Tibial artery (tissue), 4 donors: ENCODE data around the gene SLC39A2.

Experiments used
- DNase-seq, 2 donors: peaks; one replicate each; pipeline ENCODE4 v3.0.0-alpha.2; 2019
- H3K27ac ChIP-seq, 2 donors: fragments of 200-600 bp; sonication (generic) in 1 of 2; 1 replicate in 1 of 2; 2 replicates in 1 of 2; pipeline ENCODE4 v1.5.1; 2018 to 2019; ENCODE audit warnings: mild to moderate bottlenecking in 1 of 2
- H3K27me3 ChIP-seq, 2 donors: fragments of 200-600 bp; sonication (generic) in 1 of 2; one replicate each; pipeline versions ENCODE4 v1.5.1 to v1.6.0; 2016 to 2019
- H3K36me3 ChIP-seq, 3 donors: fragments of 200-600 bp; sonication (generic) in 2 of 3; one replicate each; pipeline ENCODE4 v1.5.1; 2016 to 2019; ENCODE audit warnings: mild to moderate bottlenecking in 2 of 3
- H3K4me1 ChIP-seq, 4 donors: fragments of 200-600 bp; sonication (generic) in 2 of 4; 1 replicate in 3 of 4; 2 replicates in 1 of 4; pipeline ENCODE4 v1.5.1; 2016 to 2019
- H3K4me3 ChIP-seq, 2 donors: fragments of 200-600 bp; sonication (generic) in 1 of 2; 1 replicate in 1 of 2; 2 replicates in 1 of 2; pipeline ENCODE4 v1.5.1; 2018 to 2019; ENCODE audit warnings: mild to moderate bottlenecking in 2 of 2
- H3K9me3 ChIP-seq, 3 donors: fragments of 200-600 bp; sonication (generic) in 1 of 3; one replicate each; pipeline ENCODE4 v1.5.1; 2016 to 2019
- CTCF ChIP-seq, 2 experiments: fragments of 200-600 bp in 1 of 2; fragments of 450-650 bp in 1 of 2; IDR thresholded peaks; one replicate each; pipeline ENCODE4 v1.5.1; 2017 to 2019; ENCODE audit warnings: antibody characterized with exemption in 2 of 2, mild to moderate bottlenecking in 1 of 2, moderate library complexity in 1 of 2
- intact Hi-C: fragments of 100-400 bp; cut with DNase I; formaldehyde crosslinking; loops from one replicate; pipeline ENCODE4 v1.15.0; 2023; ENCODE audit warnings: low total_unique reads

SLC39A2 gene

GRCh38 chr14:21030531-21030930, 31.4 kb downstream of the SLC39A2 start:
- Histone ChIP-seq H3K9me3 (no peaks in the 10 kb centered on the region), H3K4me1 (peaks cover 6 to 19% (median 16%) of the 10 kb centered on the region in 4 donors), H3K27me3 (no peaks in the 10 kb centered on the region), H3K36me3 (no peaks in the 10 kb centered on the region), H3K4me3 (no peak overlapping the region), H3K27ac (no peak overlapping the region)
- intact Hi-C loops: no loop called here
- no peak for DNase-seq
- no peak for TF ChIP-seq CTCF (IDR thresholded peaks at IDR 0.05)

GRCh38 chr14:21032326-21033132, 33.4 kb downstream of the SLC39A2 start:
- Histone ChIP-seq H3K9me3 (no peaks in the 10 kb centered on the region), H3K27me3 (no peaks in the 10 kb centered on the region), H3K4me1 (no peaks in the 10 kb centered on the region), H3K36me3 (no peaks in the 10 kb centered on the region), H3K27ac (no peak overlapping the region), H3K4me3 (no peak overlapping the region)
- TF ChIP-seq CTCF (IDR thresholded peaks at IDR 0.05): no peak
- DNase-seq: no peak
- intact Hi-C loops: no loop called here

GRCh38 chr14:21033133-21033698, 34.1 kb downstream of the SLC39A2 start:
- Histone ChIP-seq H3K4me3 (no peak overlapping the region), H3K27me3 (no peaks in the 10 kb centered on the region), H3K9me3 (no peaks in the 10 kb centered on the region), H3K27ac (no peak overlapping the region), H3K4me1 (peaks cover 0 to 4% (median 2%) of the 10 kb centered on the region in 4 donors), H3K36me3 (no peaks in the 10 kb centered on the region)
- no peak for DNase-seq
- no peak for TF ChIP-seq CTCF (IDR thresholded peaks at IDR 0.05)
- intact Hi-C loops: no loop called here

GRCh38 chr14:21034707-21035106, 35.6 kb downstream of the SLC39A2 start, which contains the start of gene RNASE13:
Gene RNASE13 (minus strand): TSS chr14:21034807. CDS start chr14:21034288, 519 bp downstream.
- H3K9me3 ChIP-seq: no peaks in the 10 kb centered on the region
- H3K4me1 ChIP-seq: peaks cover 0 to 19% (median 15%) of the 10 kb centered on the region in 4 donors
- no peaks in the 10 kb centered on the region for H3K27me3 ChIP-seq
- no peak for TF ChIP-seq CTCF (IDR thresholded peaks at IDR 0.05)
- no peak for DNase-seq
- no peak within 1 kb of the TSS for H3K27ac ChIP-seq
- intact Hi-C loops: no loop called here
- H3K36me3 ChIP-seq: no peaks in the 10 kb centered on the region
- no peak within 1 kb of the TSS for H3K4me3 ChIP-seq

- Histone ChIP-seq H3K4me1 (peaks cover 0 to 22% (median 18%) of the 10 kb centered on the region in 4 donors), H3K27ac (no peak overlapping the region), H3K4me3 (no peak overlapping the region), H3K27me3 (no peaks in the 10 kb centered on the region), H3K36me3 (no peaks in the 10 kb centered on the region), H3K9me3 (no peaks in the 10 kb centered on the region)
- intact Hi-C loops: no loop called here
- no peak for TF ChIP-seq CTCF (IDR thresholded peaks at IDR 0.05)
- no peak for DNase-seq
These were observed 37.7 kb downstream of the SLC39A2 start for GRCh38 chr14:21036751-21037150.
